PC-3 (cell line): ENCODE measurements around the gene MALAT1.

Experiments used
- CTCF ChIP-seq: fragments of 300-600 bp; sonication (generic); conservative IDR thresholded peaks from 2 replicates; pipeline ENCODE4 v1.5.1; 2017; ENCODE audit warnings: antibody characterized with exemption, low read depth, mild to moderate bottlenecking, low read length
- EZH2phosphoT487 ChIP-seq: fragments of 300-600 bp; sonication (generic); IDR thresholded peaks from 2 replicates; pipeline ENCODE4 v1.6.1; 2018; ENCODE audit warnings: mild to moderate bottlenecking, antibody characterized with exemption, low read length, borderline replicate concordance

GRCh38 chr11:65535102-65535501 lies 36.3 kb downstream of the MALAT1 start:
- TF ChIP-seq EZH2phosphoT487 (no peak), CTCF (no peak)
